ENCODE measurements around the gene TTLL11. TPM values are rescaled to one million over a fixed set of nuclear protein-coding genes. Genes with fewer than 3 reads are reported as not detected.

TTLL11 gene
- total RNA-seq, 1 donor from 2014 or later, result 3.6 TPM

GRCh38 chr9:122016744-122017143, 76.4 kb downstream of the TTLL11 start:
- Mint-ChIP-seq H3K4me3 (no peak overlapping the region), H3K9me3 (no peaks in the 10 kb centered on the region), H3K27me3 (no peaks in the 10 kb centered on the region), H3K27ac (no peak overlapping the region), H3K36me3 (ENCODE audit: low read depth) (no peaks in the 10 kb centered on the region), H3K4me1 (no peaks in the 10 kb centered on the region)
- DNase-seq (no peak), ATAC-seq (ENCODE audit: low read depth) (no peak)
- intact Hi-C loops (cut with micrococcal nuclease), result no loop called here
- ChIA-PET POLR2A (no interaction called here), CTCF (no interaction called here)
- TF ChIP-seq CTCF (IDR thresholded peaks at IDR 0.05), result no peak

GRCh38 chr9:122016309-122016708, 76.8 kb downstream of the TTLL11 start:
- no peak for TF ChIP-seq CTCF (IDR thresholded peaks at IDR 0.05)

GRCh38 chr9:122015170-122015821, 77.8 kb downstream of the TTLL11 start:
- no peak for DNase-seq
- TF ChIP-seq CTCF (IDR thresholded peaks at IDR 0.05), result no peak
- intact Hi-C loops (cut with micrococcal nuclease), result no loop called here
- Mint-ChIP-seq H3K27ac (no peak overlapping the region), H3K4me3 (no peak overlapping the region), H3K9me3 (no peaks in the 10 kb centered on the region), H3K4me1 (no peaks in the 10 kb centered on the region), H3K27me3 (no peaks in the 10 kb centered on the region), H3K36me3 (ENCODE audit: low read depth) (no peaks in the 10 kb centered on the region)
- ChIA-PET POLR2A (no interaction called here), CTCF (no interaction called here)
- no peak for ATAC-seq (ENCODE audit: low read depth)

More at GRCh38 chr9:122016309-122016708, 76.8 kb downstream of the TTLL11 start:
- ChIA-PET CTCF (no interaction called here), POLR2A (no interaction called here)
- no peak overlapping the region for H3K4me3 Mint-ChIP-seq
- no peaks in the 10 kb centered on the region for H3K27me3 Mint-ChIP-seq
- no peaks in the 10 kb centered on the region for H3K36me3 Mint-ChIP-seq (ENCODE audit: low read depth)
- DNase-seq, result no peak
- no peaks in the 10 kb centered on the region for H3K9me3 Mint-ChIP-seq
- no peak for ATAC-seq (ENCODE audit: low read depth)
- H3K27ac Mint-ChIP-seq, result no peak overlapping the region
- intact Hi-C loops (cut with micrococcal nuclease), result no loop called here
- no peaks in the 10 kb centered on the region for H3K4me1 Mint-ChIP-seq

DNA sequence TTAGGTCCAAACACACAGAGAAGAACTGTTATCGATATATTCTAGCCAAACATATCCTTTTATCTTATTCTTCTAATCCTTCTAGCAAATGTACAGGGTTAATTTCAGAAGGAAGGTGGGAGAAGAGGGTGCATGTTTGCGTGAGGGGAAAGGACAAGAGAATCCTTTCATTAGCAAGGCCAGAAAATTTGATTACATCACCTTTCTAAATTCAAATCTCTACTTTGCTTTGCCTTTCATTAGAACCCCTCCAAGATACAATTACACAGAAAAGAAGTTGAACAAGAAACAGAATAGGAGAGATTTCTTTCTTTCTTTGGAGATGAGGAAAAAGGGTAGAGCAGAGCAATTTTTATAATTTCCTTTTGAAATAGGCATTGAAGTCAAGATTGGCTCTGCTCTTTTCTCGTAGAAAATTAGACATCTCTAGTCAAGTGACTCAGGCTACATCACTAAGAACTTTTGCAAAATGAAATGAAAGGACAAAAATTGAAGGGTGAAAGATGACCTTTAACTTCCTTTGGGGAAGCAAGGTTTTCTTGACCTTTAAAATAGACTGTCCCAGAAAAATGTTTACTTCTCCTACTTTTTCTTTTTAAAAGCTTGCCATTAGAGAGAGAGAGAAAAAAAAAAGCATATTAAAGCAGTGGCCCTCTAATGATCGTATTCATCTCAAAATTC, 81.2 kb downstream of the TTLL11 start:
- intact Hi-C loops (cut with micrococcal nuclease), result no loop called here
- no peak for ATAC-seq (ENCODE audit: low read depth)
- Mint-ChIP-seq H3K4me3 (no peak overlapping the region), H3K27ac (no peak overlapping the region), H3K4me1 (no peaks in the 10 kb centered on the region), H3K36me3 (ENCODE audit: low read depth) (no peaks in the 10 kb centered on the region), H3K27me3 (no peaks in the 10 kb centered on the region), H3K9me3 (no peaks in the 10 kb centered on the region)
- CTCF ChIA-PET, result no interaction called here
- DNase-seq, result no peak
- no peak for TF ChIP-seq CTCF (IDR thresholded peaks at IDR 0.05)
- POLR2A ChIA-PET, result no interaction called here

- no peak overlapping the region for H3K27ac Mint-ChIP-seq
- ChIA-PET POLR2A (no interaction called here), CTCF (no interaction called here)
- TF ChIP-seq CTCF (IDR thresholded peaks at IDR 0.05), result no peak
- no peaks in the 10 kb centered on the region for H3K9me3 Mint-ChIP-seq
- no peaks in the 10 kb centered on the region for H3K4me1 Mint-ChIP-seq
- H3K36me3 Mint-ChIP-seq (ENCODE audit: low read depth), result no peaks in the 10 kb centered on the region
- H3K27me3 Mint-ChIP-seq, result no peaks in the 10 kb centered on the region
- no peak overlapping the region for H3K4me3 Mint-ChIP-seq
- intact Hi-C loops (cut with micrococcal nuclease), result no loop called here
- ATAC-seq (ENCODE audit: low read depth) (no peak), DNase-seq (no peak)
Observed at GRCh38 chr9:122008559-122008958, 84.5 kb downstream of the TTLL11 start.

Data from activated B cell treated with CpG ODN at 0.5 μM for 24 hours (primary cell).